Testis (tissue), 2 donors: ENCODE results near the gene CHCHD3.

Experiments used
- POLR2A ChIP-seq: fragments of 450-650 bp; IDR thresholded peaks from one replicate; pipeline ENCODE4 v1.6.1; 2017; ENCODE audit warnings: antibody characterized with exemption, mild to moderate bottlenecking, moderate library complexity
- TF ChIP-seq, protein P1 (sequence below), 3 experiments: fragments of 450-650 bp in 2 of 3; fragments of 200-600 bp in 1 of 3; sonication (generic) in 1 of 3; IDR thresholded peaks; one replicate each; pipeline ENCODE4 v1.5.1; 2016 to 2019; ENCODE audit warnings: antibody characterized with exemption in 3 of 3, mild to moderate bottlenecking in 2 of 3, moderate library complexity in 1 of 3

DNA sequence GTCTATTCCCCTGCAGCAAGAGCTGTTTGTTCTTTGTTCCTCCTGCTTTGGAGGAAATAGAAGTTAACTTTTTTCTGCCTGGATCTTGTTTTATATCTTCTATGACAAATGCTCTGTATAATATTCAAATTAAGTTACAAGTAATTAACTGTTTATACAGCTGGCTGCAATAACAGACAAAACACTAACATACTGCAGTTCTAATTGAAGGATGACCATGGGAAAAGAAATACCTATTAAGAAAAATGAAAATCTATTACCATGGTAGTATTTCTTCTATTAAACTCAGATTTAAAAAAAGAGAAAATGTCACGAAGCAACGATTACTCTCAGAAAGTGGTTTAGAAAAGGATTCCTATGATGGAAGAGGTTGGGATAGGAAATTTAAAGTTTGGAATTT, 291.8 kb downstream of the CHCHD3 start:
- TF ChIP-seq, protein P1, sequence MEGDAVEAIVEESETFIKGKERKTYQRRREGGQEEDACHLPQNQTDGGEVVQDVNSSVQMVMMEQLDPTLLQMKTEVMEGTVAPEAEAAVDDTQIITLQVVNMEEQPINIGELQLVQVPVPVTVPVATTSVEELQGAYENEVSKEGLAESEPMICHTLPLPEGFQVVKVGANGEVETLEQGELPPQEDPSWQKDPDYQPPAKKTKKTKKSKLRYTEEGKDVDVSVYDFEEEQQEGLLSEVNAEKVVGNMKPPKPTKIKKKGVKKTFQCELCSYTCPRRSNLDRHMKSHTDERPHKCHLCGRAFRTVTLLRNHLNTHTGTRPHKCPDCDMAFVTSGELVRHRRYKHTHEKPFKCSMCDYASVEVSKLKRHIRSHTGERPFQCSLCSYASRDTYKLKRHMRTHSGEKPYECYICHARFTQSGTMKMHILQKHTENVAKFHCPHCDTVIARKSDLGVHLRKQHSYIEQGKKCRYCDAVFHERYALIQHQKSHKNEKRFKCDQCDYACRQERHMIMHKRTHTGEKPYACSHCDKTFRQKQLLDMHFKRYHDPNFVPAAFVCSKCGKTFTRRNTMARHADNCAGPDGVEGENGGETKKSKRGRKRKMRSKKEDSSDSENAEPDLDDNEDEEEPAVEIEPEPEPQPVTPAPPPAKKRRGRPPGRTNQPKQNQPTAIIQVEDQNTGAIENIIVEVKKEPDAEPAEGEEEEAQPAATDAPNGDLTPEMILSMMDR (IDR thresholded peaks at IDR 0.05), result no peak
- TF ChIP-seq POLR2A, result no peak
